GM12878 (cell line): ENCODE results near the gene VMP1. TPM values are rescaled to one million over a fixed set of nuclear protein-coding genes. Genes with fewer than 3 reads are reported as not detected.

Source experiments
- E2F4 ChIP-seq: IDR thresholded peaks from 2 replicates; pipeline ENCODE4 v1.6.1; 2012; ENCODE audit warnings: low read depth, low read length, improper control_type of control experiment
- MTA2 ChIP-seq: fragments of 450-650 bp; IDR thresholded peaks from 2 replicates; pipeline ENCODE4 v1.6.1; 2016; ENCODE audit warnings: low read depth, mild to moderate bottlenecking, moderate library complexity
- MYB ChIP-seq: fragments of 150-350 bp; IDR thresholded peaks from 2 replicates; pipeline ENCODE4 v1.6.1; 2014; ENCODE audit warnings: mild to moderate bottlenecking, low read depth, low read length, borderline replicate concordance
- NFIC ChIP-seq: IDR thresholded peaks from 2 replicates; pipeline ENCODE4 v1.6.1; 2012; ENCODE audit warnings: low read depth, mild to moderate bottlenecking, inconsistent platforms, low read length, moderate library complexity
- NR2C1 ChIP-seq: fragments of 450-650 bp; IDR thresholded peaks from 2 replicates; pipeline ENCODE4 v1.6.1; 2017; ENCODE audit warnings: antibody characterized with exemption, mild to moderate bottlenecking, moderate library complexity
- NR2F1 ChIP-seq: fragments of 450-650 bp; conservative IDR thresholded peaks from 2 replicates; pipeline ENCODE4 v1.6.1; 2017; ENCODE audit warnings: mild to moderate bottlenecking
- PAX8 ChIP-seq: fragments of 450-650 bp; IDR thresholded peaks from 2 replicates; pipeline ENCODE4 v1.6.1; 2017; ENCODE audit warnings: mild to moderate bottlenecking, moderate library complexity
- POU2F2 ChIP-seq: IDR thresholded peaks from 3 replicates; pipeline ENCODE4 v1.6.1; 2011; ENCODE audit warnings: low read depth, mild to moderate bottlenecking, low read length, borderline replicate concordance
- RAD51 ChIP-seq: fragments of 450-650 bp; IDR thresholded peaks from 2 replicates; pipeline ENCODE4 v1.6.1; 2016; ENCODE audit warnings: moderate library complexity, mild to moderate bottlenecking, inconsistent platforms
- RUNX3 ChIP-seq: IDR thresholded peaks from 2 replicates; pipeline ENCODE4 v1.6.1; 2012; ENCODE audit warnings: low read length, inconsistent platforms
- SMAD1 ChIP-seq: fragments of 450-650 bp; IDR thresholded peaks from 2 replicates; pipeline ENCODE4 v1.6.1; 2018; ENCODE audit warnings: mild to moderate bottlenecking, low read depth; ENCODE audit not compliant: partially characterized antibody
- SMAD5 ChIP-seq: IDR thresholded peaks from 2 replicates; pipeline ENCODE4 v1.6.1; 2016; ENCODE audit warnings: antibody characterized with exemption, low read depth
- SMARCA5 ChIP-seq: fragments of 450-650 bp; IDR thresholded peaks from 2 replicates; pipeline ENCODE4 v1.6.1; 2017; ENCODE audit warnings: mild to moderate bottlenecking
- WRNIP1 ChIP-seq: IDR thresholded peaks from 2 replicates; pipeline ENCODE4 v1.6.1; 2011; ENCODE audit warnings: low read depth, low read length, improper control_type of control experiment, borderline replicate concordance
- ZBTB40 ChIP-seq: fragments of 450-650 bp; IDR thresholded peaks from 2 replicates; pipeline ENCODE4 v1.6.1; 2016; ENCODE audit warnings: mild to moderate bottlenecking, moderate library complexity, borderline replicate concordance
- ZNF207 ChIP-seq: fragments of 450-650 bp; IDR thresholded peaks from 2 replicates; pipeline ENCODE4 v1.6.1; 2014; ENCODE audit warnings: antibody characterized with exemption, mild to moderate bottlenecking, borderline replicate concordance
- ZNF24 ChIP-seq: fragments of 450-650 bp; IDR thresholded peaks from 2 replicates; pipeline ENCODE4 v1.6.1; 2017; ENCODE audit warnings: antibody characterized with exemption, mild to moderate bottlenecking
- ZZZ3 ChIP-seq: IDR thresholded peaks from 2 replicates; pipeline ENCODE4 v1.6.1; 2011; ENCODE audit warnings: low read depth; ENCODE audit not compliant: control insufficient read depth, insufficient read length
- polyA plus RNA-seq, 11 experiments: library from polyadenylated mRNA; depleted of rRNA in 4 of 11; unstranded in 6 of 11; stranded (reverse) in 5 of 11; fragments of >200 nt; fragmentation: Nextera tagmentation in 4 of 11; fragmentation: Illumina TruSeq in 1 of 11; extraction: Ambion mirVana in 4 of 11; extraction: Trizol in 1 of 11; gene quantifications; 1 replicate in 1 of 11; 2 replicates in 10 of 11; pipeline versions ENCODE4 v1.2.1 to v1.2.3, GENCODE V29; 2011 to 2016; ENCODE audit warnings: inconsistent platforms in 2 of 11, missing spikeins in 2 of 11, low read depth in 1 of 11
- total RNA-seq, 4 experiments: library from RNA; depleted of rRNA in 3 of 4; stranded (reverse); fragments of >200 nt in 3 of 4; fragmentation: Illumina TruSeq in 1 of 4; extraction: Trizol in 1 of 4; gene quantifications; 2 replicates each; pipeline versions ENCODE4 v1.2.1 to v1.2.3, GENCODE V29; 2013 to 2021
- TF ChIP-seq, protein P1 (sequence below): fragments of 450-650 bp; IDR thresholded peaks from 2 replicates; pipeline ENCODE4 v1.6.1; 2017; ENCODE audit warnings: mild to moderate bottlenecking, moderate library complexity

VMP1 gene
- total and polyA plus RNA-seq, 10 of the 15 experiments (the other 5 are each of a cell fraction or from before 2014, with no cell fraction given), result 88.4 to 199 (median 132) TPM

GRCh38 chr17:59840329-59841090 lies 133.1 kb downstream of the VMP1 start (continued):
- no peak for TF ChIP-seq PAX8
- TF ChIP-seq MYB, result no peak
- TF ChIP-seq SMAD5, result no peak
- 0 out of 2 replicates have a peak, but pooled peaks have one; percentile 30 for TF ChIP-seq NR2F1
- TF ChIP-seq ZNF24, result 0 out of 2 replicates have a peak, but pooled peaks have one; percentile 24
- TF ChIP-seq RUNX3, result peak; percentile 46; the same call in 1 of the 2 replicates
- TF ChIP-seq ZBTB40, result peak; percentile 88; the same call in 1 of the 2 replicates
- TF ChIP-seq SMAD1, result no peak
- no peak for TF ChIP-seq NR2C1
- no peak for TF ChIP-seq ZZZ3
- TF ChIP-seq SMARCA5, result no peak
- peak; percentile 41; the same call in 1 of the 2 replicates for TF ChIP-seq NFIC
- no peak for TF ChIP-seq ZNF207
- TF ChIP-seq POU2F2, result peak; percentile 46; the same call in 1 of the 3 replicates
- TF ChIP-seq, protein P1, sequence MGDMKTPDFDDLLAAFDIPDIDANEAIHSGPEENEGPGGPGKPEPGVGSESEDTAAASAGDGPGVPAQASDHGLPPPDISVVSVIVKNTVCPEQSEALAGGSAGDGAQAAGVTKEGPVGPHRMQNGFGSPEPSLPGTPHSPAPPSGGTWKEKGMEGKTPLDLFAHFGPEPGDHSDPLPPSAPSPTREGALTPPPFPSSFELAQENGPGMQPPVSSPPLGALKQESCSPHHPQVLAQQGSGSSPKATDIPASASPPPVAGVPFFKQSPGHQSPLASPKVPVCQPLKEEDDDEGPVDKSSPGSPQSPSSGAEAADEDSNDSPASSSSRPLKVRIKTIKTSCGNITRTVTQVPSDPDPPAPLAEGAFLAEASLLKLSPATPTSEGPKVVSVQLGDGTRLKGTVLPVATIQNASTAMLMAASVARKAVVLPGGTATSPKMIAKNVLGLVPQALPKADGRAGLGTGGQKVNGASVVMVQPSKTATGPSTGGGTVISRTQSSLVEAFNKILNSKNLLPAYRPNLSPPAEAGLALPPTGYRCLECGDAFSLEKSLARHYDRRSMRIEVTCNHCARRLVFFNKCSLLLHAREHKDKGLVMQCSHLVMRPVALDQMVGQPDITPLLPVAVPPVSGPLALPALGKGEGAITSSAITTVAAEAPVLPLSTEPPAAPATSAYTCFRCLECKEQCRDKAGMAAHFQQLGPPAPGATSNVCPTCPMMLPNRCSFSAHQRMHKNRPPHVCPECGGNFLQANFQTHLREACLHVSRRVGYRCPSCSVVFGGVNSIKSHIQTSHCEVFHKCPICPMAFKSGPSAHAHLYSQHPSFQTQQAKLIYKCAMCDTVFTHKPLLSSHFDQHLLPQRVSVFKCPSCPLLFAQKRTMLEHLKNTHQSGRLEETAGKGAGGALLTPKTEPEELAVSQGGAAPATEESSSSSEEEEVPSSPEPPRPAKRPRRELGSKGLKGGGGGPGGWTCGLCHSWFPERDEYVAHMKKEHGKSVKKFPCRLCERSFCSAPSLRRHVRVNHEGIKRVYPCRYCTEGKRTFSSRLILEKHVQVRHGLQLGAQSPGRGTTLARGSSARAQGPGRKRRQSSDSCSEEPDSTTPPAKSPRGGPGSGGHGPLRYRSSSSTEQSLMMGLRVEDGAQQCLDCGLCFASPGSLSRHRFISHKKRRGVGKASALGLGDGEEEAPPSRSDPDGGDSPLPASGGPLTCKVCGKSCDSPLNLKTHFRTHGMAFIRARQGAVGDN, result peak; percentile 52; the same call in 1 of the 2 replicates
- no peak for TF ChIP-seq RAD51
- TF ChIP-seq WRNIP1, result no peak
- TF ChIP-seq MTA2, result 0 out of 2 replicates have a peak, but pooled peaks have one; percentile 11
- no peak for TF ChIP-seq E2F4
